Retinal pigment epithelial cell (primary cell): ENCODE measurements around the gene NKD2.

Source experiments
- DNase-seq: peaks from one replicate; pipeline ENCODE4 v3.0.0-alpha.2; 2010; ENCODE audit warnings: low read depth
- H3K4me3 ChIP-seq: 2 replicates; pipeline ENCODE4 v1.5.1; 2011; ENCODE audit warnings: mild to moderate bottlenecking, low read length, control low read depth, moderate library complexity
- TF ChIP-seq, protein P1 (sequence below): conservative IDR thresholded peaks from 2 replicates; pipeline ENCODE4 v1.5.1; 2011; ENCODE audit warnings: low read depth, low read length, control low read depth, inconsistent platforms

The NKD2 gene

DNA sequence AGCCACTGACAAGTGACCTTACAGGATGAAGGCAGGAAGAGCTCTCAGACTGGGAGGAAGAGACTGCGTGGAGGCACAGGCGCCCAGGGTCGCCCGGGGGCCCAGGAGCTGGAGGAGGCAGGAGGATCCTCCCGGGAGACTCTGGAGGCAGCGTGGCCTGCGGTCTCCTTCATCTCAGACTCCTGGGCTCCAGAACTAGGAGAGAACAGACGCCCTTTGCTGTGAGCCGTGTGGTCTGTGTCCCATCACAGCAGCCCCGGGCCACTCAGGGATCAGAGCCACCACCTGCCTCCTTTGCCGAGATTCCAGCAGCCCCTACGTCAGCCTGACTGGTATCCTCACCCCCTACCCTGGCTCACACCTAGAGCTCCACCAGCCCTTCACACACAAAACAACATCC lies 58.1 kb downstream of the NKD2 start:
- TF ChIP-seq, protein P1, sequence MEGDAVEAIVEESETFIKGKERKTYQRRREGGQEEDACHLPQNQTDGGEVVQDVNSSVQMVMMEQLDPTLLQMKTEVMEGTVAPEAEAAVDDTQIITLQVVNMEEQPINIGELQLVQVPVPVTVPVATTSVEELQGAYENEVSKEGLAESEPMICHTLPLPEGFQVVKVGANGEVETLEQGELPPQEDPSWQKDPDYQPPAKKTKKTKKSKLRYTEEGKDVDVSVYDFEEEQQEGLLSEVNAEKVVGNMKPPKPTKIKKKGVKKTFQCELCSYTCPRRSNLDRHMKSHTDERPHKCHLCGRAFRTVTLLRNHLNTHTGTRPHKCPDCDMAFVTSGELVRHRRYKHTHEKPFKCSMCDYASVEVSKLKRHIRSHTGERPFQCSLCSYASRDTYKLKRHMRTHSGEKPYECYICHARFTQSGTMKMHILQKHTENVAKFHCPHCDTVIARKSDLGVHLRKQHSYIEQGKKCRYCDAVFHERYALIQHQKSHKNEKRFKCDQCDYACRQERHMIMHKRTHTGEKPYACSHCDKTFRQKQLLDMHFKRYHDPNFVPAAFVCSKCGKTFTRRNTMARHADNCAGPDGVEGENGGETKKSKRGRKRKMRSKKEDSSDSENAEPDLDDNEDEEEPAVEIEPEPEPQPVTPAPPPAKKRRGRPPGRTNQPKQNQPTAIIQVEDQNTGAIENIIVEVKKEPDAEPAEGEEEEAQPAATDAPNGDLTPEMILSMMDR = no peak
- H3K4me3 ChIP-seq = no peak overlapping the region
- no peak for DNase-seq

DNA sequence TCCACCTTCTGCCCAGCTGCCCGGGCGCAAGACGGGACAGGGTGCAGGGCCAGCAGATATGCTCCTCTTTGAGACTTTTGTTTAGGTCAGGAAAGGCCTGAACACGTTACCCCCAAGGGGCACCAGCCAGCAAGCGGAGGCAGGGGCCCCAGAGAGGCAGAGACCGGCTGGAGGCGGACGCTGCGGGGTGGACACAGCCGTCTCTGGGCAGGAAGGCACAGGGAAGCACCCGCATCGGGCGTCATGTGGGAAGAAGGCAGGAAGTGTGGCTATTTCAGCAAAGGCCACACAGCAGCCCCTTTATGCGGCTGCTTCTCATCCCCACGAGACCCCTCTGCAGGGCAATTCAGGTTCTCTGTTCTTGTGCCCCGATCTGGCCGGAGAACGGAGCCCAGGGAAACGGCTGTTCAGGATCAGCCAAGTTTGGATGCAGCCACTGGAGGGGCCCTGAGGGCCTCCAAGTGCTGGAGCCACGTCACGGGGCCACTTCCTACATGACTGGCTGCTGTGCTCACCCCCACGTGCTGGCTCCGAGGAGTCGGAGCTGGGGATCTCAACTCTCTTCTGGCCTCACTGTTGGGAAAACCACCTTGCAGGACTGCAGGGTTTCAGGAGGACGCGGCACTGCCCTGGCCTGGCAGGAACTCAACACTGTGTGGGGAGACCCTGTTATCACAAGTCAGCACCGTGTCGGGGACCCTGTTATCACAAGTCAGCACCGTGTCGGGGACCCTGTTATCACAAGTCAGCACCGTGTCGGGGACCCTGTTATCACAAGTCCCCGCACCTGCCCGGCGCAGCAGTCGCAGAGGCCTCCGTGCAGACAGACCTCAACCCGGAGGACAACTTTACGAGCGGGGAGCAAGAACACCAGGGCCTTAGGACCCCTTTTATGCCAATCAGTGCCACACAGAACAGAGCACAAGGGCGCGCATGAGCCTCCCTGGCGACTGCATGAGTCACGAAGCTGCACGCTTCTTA lies 58.8 kb downstream of the NKD2 start:
- H3K4me3 ChIP-seq = no peak overlapping the region

DNA sequence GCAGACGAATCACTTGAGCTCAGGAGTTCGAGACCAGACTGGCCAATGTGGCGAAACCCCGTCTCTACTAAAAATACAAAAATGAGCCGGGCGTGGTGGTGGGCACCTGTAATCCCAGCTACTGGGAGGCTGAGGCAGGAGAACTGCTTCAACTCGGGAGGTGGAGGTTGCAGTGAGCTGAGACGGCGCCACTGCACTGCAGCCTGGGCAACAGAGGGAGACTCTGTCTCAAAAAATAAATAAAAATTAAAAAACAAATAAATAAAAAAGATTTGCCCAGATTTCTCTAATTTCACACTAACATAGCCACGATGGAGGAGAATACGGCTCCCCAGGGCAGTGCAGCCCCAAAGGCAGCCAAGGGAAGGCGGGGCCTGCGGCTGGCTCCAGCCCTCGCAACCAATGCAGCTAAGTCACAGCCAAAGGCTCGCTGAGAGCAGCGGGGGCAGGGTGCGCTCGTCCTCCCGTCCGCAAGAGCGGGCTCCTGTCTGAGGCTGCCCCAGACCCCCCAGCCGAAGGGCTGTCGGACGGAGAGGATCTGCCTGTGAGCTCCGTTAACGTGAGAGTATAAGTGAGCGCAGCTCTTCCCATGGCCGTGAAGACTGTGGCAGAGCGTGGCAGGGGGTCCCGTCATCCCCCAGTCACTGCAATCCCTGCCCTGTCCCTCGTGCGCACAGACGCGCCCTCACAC lies 59.7 kb downstream of the NKD2 start:
- no peak for DNase-seq
- H3K4me3 ChIP-seq = no peak overlapping the region
- TF ChIP-seq, protein P1 = no peak

More for the DNA sequence above, 58.8 kb downstream of the NKD2 start:
- DNase-seq = no peak
- TF ChIP-seq, protein P1 = no peak

DNA sequence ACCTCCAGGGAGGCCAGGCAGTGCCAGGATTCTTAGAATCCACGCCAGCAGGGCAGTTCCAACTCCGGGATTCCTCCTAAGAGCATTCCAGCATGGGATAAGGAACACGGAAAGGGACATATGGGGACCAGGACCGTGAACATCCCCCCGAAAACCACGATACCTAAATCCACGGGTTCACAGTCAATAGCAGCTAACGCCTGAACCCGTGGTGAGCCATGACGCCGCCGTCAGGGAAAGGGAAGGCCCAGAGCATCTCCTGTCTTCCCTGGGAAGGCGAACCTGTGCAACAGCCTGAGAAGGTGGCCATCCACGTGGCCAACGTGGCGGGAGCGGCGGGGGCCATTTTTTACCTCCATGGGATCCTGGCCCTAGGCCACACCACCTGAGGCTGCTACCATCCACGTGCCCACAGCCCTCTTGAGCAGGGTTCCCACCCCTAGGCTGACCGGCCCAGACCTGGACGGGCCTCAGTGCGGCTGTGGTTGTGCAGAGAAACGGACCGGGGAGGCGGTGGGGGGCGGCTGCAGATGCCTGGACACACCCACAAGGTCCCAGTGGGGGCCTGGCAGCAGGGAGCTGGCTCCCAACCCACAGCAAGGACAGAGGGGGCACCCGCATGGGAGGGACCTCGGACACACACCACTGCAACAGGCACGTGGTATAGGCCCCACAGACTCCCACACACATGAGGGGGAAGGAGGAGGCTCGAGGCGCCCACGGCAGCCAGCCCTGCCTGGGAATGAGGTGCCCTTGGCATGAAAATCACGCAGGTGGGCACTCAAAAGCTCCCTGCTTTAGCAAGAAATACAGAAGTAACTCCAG lies 60.5 kb downstream of the NKD2 start:
- no peak overlapping the region for H3K4me3 ChIP-seq
- no peak for DNase-seq
- TF ChIP-seq, protein P1 = no peak

DNA sequence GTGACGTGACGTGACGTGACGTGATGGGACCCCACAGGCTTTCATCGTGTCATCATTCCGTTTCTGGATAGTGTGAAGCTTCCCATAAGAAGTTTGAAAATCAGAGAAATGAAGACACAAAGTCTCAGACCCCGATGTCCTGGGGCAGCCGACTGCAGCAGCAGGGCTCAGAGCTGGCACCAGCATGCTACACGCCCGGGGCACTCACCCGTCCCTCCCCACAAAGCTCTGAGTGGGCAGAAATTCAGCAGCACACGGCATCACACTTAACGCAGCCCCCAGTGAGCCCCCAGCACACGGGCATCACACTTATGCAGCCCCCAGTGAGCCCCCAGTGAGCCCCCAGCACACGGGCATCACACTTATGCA lies 61.1 kb downstream of the NKD2 start:
- DNase-seq = no peak

More for the DNA sequence above, 61.1 kb downstream of the NKD2 start:
- H3K4me3 ChIP-seq = no peak overlapping the region
- TF ChIP-seq, protein P1 = no peak
